Measurements from ENCODE around the gene CELF2.
"Not testable (repeated sequence)": the region's sequence is repeated elsewhere in the genome, so short reads cannot be mapped to it uniquely, and the experiment has no call there.

Gene CELF2

DNA sequence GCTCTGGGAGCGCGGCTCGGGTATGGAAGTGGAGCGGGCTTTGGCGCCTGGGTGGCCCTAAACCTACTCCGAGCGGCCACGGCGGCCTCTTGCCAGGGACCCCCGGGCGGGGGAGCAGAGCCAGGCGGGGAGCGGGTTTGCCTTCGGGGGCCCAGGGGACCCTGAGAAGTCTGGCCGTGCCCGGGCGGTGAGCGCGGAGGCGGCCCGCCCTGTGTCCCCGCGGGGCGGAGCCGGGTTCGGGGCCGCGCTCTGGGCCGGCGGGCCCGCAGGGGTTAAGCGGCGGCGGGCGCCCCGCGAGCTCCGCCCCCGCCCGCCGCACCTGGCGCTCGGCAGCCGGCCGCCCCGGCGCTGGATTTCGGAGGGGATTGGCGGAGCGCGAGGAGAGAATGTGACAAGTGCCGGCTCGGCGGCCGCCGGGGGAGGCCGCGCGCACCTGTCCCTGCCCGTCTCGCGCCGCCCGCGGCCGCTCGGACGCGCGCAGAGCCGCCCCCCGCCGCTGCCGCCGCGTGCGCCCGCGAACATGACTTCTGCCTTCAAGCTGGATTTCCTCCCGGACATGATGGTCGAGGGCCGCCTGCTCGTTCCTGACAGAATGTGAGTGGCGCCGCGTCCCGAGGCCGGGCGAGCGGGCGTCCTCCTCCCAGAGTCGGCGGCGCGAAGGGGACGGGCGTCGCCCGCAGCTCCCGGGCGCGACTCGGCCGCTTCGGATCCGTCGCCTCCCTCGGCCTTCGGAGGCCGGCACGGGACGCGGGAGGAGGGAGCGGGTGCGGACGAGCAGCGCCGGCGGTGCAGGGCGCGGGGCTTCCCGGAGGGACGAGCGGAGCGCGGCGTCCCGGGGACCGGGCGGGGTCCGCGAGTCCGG, at the start of gene CELF2:
Gene CELF2 (plus strand): TSS at position 303 of the 862 bp plus-strand sequence. CDS start 218 bp downstream, at position 521.
- DNase-seq (ENCODE audit: low read depth in 2 of 2, low spot score in 1 of 2), result no peak

DNA sequence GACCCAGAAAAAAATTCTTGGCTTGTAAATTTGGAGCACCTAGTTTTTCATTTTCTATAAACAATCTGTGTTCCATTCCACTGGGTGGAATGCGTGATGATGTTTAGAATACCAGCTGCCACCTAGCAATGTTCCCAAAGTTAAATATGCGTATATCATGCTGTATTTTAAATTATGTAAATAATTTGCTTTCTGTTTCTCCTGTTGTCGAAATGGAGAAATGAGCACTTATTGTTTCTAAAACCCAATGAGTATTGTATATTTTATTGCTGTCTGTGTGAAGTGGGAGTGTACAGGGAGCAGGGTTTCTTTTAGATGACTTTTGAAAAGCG, 49.4 kb upstream of the CELF2 start:
- no peak for DNase-seq (ENCODE audit: low read depth in 2 of 2, low spot score in 1 of 2)

DNA sequence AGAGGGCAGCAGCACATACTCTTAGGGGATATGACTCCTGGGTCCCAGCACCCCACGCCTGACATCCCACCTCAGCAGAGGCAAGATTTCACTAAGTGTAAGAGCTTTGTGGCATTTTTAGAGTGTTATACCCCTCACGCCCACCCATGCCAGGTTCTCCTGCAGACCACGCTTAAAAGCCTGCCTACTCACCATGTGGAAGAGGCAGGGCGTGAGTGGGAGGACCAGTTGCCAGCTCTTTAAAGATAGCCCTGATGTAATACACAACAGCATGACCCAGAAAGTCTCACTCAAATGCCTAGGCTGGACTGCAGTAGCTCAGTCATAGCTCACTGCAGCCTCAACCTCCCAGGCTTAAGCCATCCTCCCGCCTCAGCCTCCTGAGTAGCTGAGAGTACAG, 44.4 kb upstream of the CELF2 start:
- DNase-seq (ENCODE audit: low read depth in 2 of 2, low spot score in 1 of 2), result no peak

DNA sequence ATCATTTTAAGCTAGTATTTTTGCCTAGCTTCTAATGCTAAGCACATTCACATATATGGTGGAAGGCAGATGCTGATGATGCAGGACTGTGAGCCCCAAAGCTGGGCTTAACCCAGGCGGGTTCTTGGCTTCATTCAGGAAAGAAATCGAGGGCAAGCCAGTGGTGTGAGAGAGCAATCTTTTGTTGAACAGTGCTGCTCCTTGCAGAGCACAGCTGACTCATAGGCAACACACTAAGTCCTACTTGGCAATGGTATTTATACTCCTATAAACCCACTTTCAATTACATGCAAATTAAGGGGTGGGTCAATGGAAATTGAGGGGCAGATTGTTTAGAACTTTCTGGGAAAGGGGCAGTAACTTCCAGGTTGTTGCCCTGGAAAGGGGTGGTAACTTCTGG, 42.0 kb upstream of the CELF2 start:
- no peak for DNase-seq (ENCODE audit: low read depth in 2 of 2, low spot score in 1 of 2)

DNA sequence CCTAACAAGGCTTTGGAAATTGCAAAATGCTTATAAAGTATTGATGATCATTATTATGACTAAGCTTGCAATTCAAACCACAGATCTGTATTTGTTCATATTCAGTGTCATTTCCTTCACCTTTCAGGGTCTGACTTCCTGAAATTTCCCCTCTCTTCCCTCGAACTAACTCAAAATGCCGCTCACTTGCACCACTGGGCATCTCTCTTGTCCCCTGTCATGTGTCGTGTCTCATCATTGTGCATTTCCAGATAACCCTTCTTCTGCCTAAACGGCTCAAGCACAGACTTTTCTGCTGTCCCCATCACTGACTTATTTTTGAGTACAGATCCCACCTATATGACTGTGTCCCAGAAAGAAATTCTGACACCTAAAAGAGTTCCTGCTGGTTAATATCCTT, 41.0 kb upstream of the CELF2 start:
- DNase-seq (ENCODE audit: low read depth in 2 of 2, low spot score in 1 of 2), result no peak

DNA sequence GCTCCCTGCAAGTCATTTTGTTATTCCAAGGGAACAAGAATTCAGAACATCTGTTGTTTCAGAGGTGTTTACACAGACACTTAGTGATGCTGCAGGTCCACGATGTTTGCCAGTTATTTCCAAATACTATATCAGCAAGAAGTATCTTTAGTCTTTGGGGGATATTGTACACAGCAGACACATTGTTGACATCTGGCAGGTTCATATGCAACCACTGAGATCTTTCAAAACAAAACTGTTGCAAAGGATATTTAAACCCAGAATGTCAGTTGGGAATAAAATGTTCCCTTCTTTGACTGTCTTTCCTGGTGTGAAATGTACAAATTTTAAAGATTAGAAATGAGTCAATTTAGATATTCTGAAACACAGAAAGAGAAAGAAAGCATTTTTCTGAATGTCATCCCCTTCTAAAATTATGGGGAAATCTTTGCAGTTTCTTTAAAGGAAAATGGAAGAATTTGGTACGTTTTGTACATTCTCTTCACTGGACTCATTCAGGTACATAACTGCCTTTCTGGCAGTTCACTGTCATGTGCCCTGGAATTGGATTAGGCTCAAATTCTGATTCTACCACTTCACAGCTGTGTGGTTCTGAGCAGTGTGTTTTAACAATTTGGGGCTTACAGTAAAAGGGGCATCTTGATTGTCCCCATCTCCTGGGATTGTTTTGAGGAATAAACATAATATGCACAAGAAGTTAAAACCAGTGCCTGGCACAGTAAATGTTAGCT, 40.3 kb upstream of the CELF2 start:
- DNase-seq (ENCODE audit: low read depth in 2 of 2, low spot score in 1 of 2), result no peak

DNA sequence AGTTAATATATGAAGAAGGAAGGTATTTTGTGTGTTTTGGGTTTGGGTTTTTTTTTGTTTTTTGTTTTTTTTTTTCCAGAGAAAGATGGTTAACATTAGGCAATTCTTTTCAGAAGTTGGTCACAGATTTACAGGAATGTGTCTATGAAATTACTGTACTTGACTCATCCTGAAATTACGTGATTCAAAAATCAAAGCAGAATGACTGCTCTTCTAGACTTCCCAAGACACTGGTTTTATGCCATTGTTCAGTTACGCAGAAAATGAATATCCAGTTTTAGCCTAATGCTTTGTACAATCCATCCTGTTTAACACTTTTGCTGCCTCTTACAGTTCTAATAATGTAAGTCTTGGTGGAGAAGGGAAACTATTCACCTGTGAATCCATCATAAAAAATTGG, 39.7 kb upstream of the CELF2 start:
- DNase-seq (ENCODE audit: low read depth in 2 of 2, low spot score in 1 of 2), result no peak

DNA sequence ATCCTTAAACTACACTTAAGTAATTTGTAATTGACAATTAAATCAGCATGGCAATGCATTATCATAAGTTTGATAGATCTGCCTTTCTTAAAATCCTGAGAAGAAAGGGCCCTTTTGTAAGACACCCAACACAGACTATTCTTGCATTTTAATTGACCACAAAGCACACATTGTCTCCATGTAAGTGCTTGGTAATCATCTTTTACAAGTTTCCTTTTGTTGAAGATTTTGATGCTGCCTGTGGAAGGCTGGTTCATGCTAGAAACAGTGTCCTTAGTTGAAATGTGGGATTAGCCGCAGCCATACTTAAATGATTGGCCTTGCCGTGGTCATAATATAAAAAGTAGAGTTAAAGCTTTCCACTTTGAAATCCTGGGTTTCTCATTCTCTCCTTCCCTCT, 32.3 kb upstream of the CELF2 start:
- DNase-seq (ENCODE audit: low read depth in 2 of 2, low spot score in 1 of 2), result no peak

DNA sequence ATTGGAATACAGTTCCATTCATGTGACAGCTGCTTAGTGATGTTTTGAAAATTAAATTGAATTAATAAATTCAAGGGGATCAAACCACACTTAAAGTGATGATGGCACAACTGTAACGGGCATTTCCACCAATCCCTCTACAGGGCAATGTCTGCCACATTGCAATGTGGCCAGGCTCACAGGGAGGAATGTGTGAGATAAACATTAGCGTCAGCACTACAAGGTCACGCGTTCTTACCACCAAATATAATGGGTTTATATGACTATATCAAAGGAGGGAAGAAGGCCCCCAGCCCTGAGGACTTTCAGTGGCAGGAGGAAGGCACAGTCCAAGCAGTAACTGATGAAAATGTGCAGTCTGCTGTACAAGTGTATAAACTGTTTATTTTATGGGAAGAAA, 31.1 kb upstream of the CELF2 start:
- no peak for DNase-seq (ENCODE audit: low read depth in 2 of 2, low spot score in 1 of 2)

DNA sequence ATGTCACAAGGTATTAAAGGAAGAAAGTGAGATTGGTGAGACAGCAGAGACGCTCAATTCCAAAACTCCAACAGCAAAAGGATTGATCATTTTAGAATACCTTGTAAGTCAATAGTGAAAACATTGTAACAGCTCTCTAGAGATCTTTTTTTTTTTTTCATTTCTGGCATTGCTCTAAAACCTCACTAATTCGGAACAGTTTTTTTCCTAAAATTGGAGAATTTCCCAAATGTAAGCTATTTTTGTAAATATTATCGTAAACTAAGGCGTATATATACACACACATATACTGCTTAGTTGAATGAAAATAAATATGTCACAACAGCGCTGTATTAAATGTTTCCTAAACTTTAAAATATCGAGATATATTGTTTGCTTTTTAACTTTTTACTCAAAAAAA, 30.6 kb upstream of the CELF2 start:
- DNase-seq (ENCODE audit: low read depth in 2 of 2, low spot score in 1 of 2), result no peak

DNA sequence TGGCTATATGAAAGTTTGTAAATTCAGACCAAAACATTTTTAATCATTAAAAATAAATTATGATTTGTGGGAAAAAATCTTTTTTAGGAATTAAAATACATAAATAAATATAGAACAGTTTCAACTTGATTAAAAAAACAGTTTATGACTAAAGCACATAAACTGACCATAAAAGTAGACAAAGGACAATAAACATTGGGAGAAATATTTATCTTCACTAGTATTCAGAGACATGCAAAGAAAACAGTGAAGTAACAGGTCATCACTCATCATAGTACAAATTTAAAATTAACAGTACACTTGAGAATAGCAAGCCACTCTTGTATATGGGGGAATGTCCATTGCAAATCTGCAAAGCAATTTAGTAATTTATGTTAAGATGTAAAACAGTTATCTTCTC, 28.0 kb upstream of the CELF2 start:
- no peak for DNase-seq (ENCODE audit: low read depth in 2 of 2, low spot score in 1 of 2)

DNA sequence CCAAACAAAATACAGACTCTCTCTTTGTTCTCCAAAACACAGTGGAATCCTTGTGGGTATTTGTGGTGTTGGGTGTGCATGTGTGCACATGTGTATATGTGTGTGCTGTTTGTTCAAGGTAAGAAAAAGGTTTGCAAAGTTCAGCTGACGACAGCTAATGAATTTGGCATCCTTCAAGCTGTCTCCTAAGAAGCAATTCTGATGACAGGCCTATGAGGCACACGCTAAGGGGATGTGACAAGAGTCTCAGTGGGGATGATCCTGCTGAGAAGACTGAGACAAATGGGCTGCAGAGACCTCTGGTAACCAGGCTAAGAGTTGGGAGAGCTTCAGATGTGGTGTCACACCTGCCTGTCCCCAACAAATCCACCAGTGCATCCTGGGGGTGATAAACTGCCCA, 26.5 kb upstream of the CELF2 start:
- DNase-seq (ENCODE audit: low read depth in 2 of 2, low spot score in 1 of 2), result no peak

DNA sequence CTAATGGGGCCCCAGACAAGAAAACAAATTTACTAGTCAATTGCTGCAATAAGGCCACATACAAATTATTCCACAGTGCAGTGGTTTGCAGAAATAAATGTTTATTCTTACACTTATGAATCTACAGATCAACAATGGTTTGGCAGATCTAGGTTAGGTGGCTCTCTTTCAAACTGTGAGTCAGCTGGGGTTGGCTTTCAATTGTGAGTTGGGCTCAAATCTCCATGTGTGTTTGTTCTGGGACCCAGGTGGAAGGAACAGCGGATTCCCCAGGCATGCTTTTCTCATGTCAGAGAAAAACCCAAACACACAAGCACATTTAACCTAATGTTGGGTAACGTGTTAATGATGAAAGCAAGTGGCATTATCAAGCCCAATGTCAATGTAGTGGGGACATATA, 25.6 kb upstream of the CELF2 start:
- no peak for DNase-seq (ENCODE audit: low read depth in 2 of 2, low spot score in 1 of 2)

DNA sequence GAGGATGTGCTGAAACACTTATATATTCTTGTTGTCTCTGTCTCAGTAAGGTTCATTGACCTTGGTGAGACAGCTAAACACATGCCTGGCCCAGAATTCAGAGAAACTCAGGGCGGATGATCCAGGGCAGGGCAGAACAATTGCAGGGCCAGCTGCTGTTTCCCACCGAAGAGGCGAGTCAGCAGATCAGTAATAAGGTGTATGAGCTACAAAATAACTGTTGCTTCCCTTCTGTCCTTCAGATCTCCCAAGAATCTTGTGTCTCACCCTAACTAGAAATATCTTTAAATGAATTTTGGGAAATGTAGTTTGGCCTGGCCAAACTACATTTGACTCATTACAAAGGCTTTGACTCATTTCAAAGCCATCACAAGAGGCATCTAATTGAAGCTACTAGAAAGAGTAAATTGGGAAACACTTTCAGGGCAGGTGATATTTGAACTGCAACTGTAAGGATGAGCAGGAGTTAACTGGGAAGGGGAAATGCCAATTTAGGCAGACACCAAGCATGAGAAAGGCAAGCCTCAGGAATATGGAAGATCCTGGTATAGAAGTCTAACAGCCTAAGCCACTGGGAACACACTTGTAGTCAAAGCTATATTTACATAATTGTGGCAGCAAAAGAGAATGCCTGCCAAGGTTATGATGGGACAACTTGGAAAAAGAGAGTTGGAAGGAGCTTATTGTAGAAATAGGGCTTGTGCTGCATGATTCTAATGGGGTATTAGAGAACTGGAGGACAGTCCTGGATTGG, 24.5 kb upstream of the CELF2 start:
- no peak for DNase-seq (ENCODE audit: low read depth in 2 of 2, low spot score in 1 of 2)

DNA sequence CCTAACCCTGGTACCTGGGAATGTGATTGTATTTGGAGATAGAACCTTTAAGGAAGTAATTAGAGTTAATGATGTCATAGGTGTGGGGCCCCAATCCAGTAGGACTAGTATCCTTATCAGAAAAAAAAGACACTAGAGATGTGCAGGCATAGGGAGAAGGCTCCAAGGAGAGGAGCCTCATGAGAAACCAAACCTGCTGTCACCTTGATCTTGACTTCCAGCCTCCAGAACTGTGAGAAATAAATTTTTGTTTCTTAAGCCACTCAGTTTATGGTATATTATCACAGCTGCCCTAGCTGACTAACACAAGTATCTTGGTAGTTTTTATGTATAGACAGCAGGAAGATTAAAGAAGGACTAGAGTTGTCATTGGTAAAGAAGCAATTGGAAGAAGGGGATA, 23.9 kb upstream of the CELF2 start:
- no peak for DNase-seq (ENCODE audit: low read depth in 2 of 2, low spot score in 1 of 2)

DNA sequence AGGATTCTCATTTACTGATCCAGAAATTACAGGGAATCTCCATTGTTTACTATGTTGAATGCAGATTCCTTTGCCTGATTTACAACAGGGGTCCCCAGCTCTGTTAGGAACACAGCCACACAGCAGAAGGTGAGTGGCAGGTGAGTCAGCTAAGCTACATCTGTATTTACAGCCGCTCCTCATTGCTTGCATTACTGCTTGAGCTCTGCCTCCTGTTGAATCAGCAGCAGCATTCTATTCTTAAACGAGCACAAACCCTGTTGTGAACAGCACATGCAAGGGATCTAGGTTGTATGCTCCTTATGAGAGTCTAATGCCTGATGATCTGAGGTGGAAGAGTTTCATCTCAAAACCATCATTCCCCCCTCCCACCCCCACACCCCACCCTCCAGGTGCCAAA, 23.3 kb upstream of the CELF2 start:
- DNase-seq (ENCODE audit: low read depth in 2 of 2, low spot score in 1 of 2), result no peak

DNA sequence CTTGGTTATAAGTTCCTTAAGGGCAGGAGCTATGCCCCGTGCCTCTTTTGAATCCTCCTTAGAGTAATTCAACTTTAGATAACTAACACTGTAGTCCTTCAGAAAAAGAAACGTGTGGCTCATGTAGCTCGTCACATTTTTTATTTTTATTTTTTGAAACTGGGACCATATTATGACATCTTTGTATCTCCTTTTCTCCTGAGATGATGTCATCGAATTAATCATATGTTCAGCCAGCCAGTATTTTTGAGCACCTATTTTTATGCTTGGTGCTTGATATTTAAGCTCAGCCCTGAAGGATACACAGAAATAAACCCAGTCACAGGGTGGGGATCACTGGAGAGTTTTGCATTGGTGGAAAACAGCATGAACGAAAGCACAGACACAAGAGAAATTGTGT, 22.6 kb upstream of the CELF2 start:
- no peak for DNase-seq (ENCODE audit: low read depth in 2 of 2, low spot score in 1 of 2)

DNA sequence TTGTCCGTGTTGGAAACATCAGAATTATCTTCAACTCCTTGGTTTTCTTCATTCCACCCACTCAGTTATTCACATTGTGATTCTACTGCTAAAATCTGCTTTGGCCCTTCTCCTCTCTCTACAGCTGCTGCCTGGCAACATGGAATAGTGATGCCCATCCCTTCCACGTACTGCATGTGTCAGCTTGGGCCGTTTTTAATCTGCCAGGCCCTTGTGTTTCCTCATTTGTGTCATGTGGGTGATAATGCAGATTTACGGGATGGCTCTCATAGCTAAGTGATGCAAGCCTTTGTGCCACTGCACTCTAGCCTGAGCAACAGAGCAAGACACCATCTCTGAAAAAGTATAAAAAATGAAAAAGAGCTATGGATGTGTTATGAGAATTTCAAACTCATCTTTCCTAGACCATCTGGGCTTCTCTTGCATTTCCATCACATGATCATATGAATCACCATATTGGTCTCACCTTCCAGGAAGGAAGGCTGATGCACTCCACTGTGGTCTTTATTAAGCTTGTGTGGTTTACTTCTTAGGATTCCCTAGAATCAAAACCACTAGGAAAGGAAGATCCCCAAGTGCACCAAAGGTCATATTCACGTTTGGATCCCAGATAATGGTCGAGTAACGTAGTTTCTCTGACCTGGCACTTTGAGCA, 20.6 kb upstream of the CELF2 start:
- DNase-seq (ENCODE audit: low read depth in 2 of 2, low spot score in 1 of 2), result no peak

DNA sequence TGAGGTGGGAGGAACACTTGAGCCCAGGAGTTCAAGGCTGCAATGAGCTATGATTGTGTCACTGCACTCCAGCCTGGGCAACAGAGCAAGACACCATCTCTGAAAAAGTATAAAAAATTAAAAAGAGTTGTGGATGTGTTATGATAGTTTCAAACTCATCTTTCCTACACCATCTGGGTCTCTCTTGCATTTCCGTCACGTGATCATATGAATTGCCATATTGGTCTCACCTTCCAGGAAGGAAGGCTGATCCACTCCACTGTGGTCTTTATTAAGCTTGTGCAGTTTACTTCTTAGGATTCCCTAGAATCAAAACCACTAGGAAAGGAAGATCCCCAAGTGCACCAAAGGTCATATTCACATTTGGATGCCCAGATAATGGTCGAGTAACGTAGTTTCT, 18.2 kb upstream of the CELF2 start:
- not testable (repeated sequence) for DNase-seq (ENCODE audit: low read depth in 2 of 2, low spot score in 1 of 2)

DNA sequence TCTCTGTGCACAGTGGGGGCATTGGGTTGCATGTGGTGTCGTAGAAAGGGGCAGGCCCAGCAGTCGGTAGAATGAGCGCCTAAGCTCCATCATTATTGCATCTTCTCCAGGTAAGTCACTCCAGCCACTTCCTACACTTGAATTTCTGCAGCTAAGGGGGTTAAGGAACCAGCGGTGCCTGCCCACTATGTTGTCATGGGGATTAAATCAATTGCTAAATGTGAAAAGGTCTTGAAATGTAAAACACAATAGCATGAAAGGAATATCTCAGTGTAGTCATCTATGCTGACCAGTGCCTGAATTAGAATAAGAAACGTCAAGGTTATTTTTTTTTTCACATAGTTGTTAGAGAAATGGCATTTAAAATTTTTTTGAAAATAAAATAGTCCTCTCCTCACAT, 15.2 kb upstream of the CELF2 start:
- no peak for DNase-seq (ENCODE audit: low read depth in 2 of 2, low spot score in 1 of 2)

DNA sequence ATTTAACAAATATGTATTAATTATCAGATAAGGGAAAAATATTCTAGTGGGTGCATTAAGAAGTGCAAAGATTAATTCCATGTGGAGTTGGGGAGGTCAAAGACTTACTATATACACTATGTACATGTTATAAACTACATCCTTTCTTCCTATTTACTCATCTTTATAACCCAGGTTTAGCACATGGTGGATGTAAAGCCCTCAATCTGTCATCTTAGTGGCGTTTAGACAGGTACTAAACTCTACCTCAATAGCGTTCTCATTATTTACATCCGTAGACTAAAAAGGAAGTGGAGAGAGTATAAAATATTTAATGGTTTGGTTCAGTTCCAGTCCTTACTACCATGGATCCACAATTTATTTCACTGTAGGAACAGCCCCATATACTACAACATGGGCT, 14.8 kb upstream of the CELF2 start:
- no peak for DNase-seq (ENCODE audit: low read depth in 2 of 2, low spot score in 1 of 2)

DNA sequence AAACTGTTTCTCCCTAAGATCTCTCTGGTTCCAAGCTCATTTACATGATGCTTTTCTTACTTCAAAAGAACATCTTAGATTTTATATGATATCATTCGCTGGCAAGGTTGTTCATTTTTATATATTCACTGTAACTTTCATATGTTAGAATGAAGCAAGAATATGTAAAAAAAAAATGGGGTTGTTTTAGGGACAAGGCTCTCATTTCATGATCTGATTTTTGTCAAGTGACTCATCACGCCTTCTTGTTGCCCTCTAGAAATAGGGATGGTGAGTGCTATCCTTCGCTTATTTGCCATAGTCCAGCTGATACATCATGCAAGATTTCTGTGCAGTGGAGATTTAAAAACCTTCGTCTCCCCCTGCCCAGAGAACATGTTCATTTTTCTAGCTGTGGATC, 14.0 kb upstream of the CELF2 start:
- no peak for DNase-seq (ENCODE audit: low read depth in 2 of 2, low spot score in 1 of 2)
